Suprapubic skin (tissue), 4 donors: ENCODE results near the gene RILPL1.

Experiments used
- CTCF ChIP-seq, 2 donors: fragments of 200-600 bp in 1 of 2; fragments of 450-650 bp in 1 of 2; sonication (generic) in 1 of 2; IDR thresholded peaks; one replicate each; pipeline ENCODE4 v1.5.1; 2016 to 2019; ENCODE audit warnings: antibody characterized with exemption in 2 of 2, mild to moderate bottlenecking in 1 of 2, moderate library complexity in 1 of 2
- POLR2A ChIP-seq, 2 donors: fragments of 450-650 bp; IDR thresholded peaks; one replicate each; pipeline ENCODE4 v1.6.1; 2017; ENCODE audit warnings: antibody characterized with exemption in 2 of 2, mild to moderate bottlenecking in 2 of 2, moderate library complexity in 2 of 2
- POLR2AphosphoS5 ChIP-seq, 3 donors: sonication (generic); formaldehyde crosslinking; IDR thresholded peaks; one replicate each; pipeline ENCODE4 v1.6.1; 2017; ENCODE audit warnings: antibody characterized with exemption in 3 of 3

- TF ChIP-seq POLR2A (IDR thresholded peaks at IDR 0.05) (no peak), CTCF (IDR thresholded peaks at IDR 0.05) (no peak), POLR2AphosphoS5 (IDR thresholded peaks at IDR 0.05) (no peak)
Observed at GRCh38 chr12:123485756-123486155, 47.8 kb downstream of the RILPL1 start.
